Gastrocnemius medialis (tissue), 4 donors: ENCODE data around the gene CDH2.

ENCODE experiments used
- POLR2A ChIP-seq, 2 donors: fragments of 450-650 bp; IDR thresholded peaks; one replicate each; pipeline ENCODE4 v1.6.1; 2017; ENCODE audit warnings: antibody characterized with exemption in 2 of 2, mild to moderate bottlenecking in 2 of 2, moderate library complexity in 2 of 2
- TF ChIP-seq, protein P1 (sequence below), 5 experiments: fragments of 450-650 bp in 3 of 5; fragments of 200-600 bp in 2 of 5; sonication (generic) in 2 of 5; IDR thresholded peaks in 4 of 5; conservative IDR thresholded peaks in 1 of 5; 1 replicate in 4 of 5; 2 replicates in 1 of 5; pipeline ENCODE4 v1.5.1; 2016 to 2019; ENCODE audit warnings: antibody characterized with exemption in 5 of 5, mild to moderate bottlenecking in 3 of 5, moderate library complexity in 3 of 5

DNA sequence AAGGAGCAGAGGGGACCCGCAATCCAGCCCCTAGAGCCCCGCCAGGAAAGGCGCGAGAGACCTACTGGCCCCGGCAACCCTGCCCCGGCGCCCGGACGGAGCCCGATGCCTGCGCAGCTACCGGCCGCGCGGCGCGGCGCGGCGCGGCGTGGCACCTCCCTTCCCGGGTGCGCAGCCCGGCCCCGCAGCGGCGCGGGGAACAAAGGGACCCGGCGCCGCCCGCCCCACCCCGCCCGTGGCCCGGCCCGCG is 307 bp downstream of the CDH2 start:
- TF ChIP-seq, protein P1, sequence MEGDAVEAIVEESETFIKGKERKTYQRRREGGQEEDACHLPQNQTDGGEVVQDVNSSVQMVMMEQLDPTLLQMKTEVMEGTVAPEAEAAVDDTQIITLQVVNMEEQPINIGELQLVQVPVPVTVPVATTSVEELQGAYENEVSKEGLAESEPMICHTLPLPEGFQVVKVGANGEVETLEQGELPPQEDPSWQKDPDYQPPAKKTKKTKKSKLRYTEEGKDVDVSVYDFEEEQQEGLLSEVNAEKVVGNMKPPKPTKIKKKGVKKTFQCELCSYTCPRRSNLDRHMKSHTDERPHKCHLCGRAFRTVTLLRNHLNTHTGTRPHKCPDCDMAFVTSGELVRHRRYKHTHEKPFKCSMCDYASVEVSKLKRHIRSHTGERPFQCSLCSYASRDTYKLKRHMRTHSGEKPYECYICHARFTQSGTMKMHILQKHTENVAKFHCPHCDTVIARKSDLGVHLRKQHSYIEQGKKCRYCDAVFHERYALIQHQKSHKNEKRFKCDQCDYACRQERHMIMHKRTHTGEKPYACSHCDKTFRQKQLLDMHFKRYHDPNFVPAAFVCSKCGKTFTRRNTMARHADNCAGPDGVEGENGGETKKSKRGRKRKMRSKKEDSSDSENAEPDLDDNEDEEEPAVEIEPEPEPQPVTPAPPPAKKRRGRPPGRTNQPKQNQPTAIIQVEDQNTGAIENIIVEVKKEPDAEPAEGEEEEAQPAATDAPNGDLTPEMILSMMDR (IDR thresholded peaks at IDR 0.05 in 4 of 5, conservative IDR thresholded peaks at IDR 0.05 in 1 of 5): no peak
- no peak for TF ChIP-seq POLR2A (IDR thresholded peaks at IDR 0.05)
